HG03575 (cell line): ENCODE measurements around the gene SZRD1.

Experiments used
- ATAC-seq: cut with Tn5 transposase; IDR thresholded peaks from one replicate; pipeline ENCODE4 v1.9.1; 2021; ENCODE audit not compliant: unreplicated experiment, insufficient number of reproducible peaks, low FRiP score; ENCODE audit errors: extremely low read depth

The SZRD1 gene

GRCh38 chr1:16392740-16393569 lies 25.9 kb downstream of the SZRD1 start:
- no peak for ATAC-seq

DNA sequence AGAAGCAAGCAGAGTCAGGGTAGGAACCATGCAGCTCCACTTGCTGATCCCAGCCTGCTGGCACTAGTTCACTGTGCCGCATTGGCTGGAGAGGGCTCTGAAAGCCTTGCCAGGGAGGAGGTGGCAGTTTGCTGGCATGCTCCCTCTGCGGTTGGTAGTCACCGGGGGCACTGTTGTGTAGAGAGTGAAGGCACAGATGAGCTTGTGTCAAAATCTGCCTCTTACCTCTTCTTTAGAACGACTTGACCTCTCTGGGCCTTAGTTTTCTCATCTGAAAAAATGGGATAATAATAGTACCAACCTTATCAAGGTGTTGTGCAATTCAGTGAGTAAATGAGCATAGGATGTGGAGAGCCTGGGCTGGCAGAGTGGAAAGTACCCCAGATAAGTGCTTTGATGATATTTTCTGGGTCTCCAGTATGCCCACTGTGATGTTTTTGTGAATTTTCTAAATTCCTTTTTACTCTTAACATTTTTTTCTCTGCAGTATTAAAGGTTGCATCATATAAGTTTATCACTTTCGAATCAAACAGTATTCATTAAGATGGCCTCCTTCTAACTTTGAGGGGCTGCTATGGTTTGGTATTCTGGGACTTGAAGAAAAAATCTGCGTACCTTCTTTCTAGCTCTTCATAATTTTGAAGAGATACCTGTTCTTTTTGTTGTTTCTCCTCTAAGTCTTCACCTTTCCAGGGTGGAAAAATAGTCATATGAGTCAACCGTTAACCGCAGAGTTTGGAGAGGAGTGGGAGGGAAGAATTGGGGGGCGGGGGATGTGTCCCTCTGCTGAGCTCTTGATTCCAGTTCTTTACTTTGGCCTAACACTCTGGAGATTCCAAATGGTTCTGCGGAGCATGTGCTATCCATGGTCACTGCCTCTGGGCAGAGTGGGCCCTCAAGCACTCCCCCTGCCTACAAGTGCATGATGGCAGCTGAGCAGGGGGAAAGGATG lies 26.8 kb downstream of the SZRD1 start:
- no peak for ATAC-seq

DNA sequence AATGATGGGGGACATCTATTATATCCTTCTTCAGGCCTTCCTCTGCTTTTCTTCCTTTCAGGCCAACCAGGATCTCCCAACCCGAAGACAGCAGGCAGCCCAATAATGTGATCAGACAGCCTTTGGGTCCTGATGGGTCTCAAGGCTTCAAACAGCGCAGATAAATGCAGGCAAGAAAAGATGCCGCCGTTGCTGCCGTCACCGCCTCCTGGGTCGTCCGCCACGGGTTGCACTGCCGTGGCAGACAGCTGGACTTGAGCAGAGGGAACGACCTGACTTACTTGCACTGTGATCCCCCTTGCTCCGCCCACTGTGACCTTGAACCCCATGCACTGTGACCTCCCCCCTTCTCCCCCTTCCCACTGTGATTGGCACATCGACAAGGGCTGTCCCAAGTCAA lies 27.9 kb downstream of the SZRD1 start:
- ATAC-seq: no peak

- ATAC-seq: no peak
Observed at GRCh38 chr1:16396591-16396990, 29.5 kb downstream of the SZRD1 start.

- ATAC-seq: no peak
Observed at GRCh38 chr1:16397120-16397519, 30.1 kb downstream of the SZRD1 start.

- no peak for ATAC-seq
Observed at GRCh38 chr1:16398371-16398953, 31.4 kb downstream of the SZRD1 start.

DNA sequence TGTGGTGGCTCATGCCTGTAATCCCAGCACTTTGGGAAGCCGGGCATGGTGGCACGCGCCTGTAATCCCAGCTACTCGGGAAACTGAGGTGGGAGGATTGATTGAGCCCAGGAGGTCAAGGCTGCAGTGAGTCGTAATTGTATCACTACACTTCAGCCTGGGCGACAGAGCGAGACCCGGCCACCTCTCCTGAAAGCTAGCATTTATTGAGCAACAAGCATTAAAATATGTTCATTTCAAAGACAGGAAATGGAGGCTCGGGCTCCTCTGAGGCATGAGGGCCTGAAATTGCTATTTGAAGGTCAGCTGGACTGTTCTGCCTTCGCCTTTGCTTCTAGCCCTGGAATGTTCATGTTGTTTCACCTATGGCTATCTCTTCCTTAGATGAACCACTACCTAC lies 35.7 kb downstream of the SZRD1 start:
- no peak for ATAC-seq

DNA sequence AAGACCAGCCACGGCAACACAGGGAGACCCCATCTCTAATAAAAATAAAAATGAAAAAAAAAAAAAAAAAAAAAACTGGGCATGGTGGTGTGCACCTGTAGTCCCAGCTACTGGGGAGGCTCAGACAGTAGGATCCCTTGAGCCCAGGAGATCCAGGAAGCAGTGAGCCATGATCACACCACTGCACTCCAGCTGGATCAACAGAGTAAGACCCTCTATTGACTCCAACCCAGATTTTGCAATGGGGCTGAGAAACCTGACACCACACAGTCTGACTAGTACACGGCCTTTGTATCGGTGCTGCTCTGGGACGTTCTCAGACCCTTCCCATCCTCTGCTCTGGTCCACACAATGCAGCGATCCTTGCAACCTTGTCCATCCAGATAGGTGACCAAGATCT lies 38.4 kb downstream of the SZRD1 start:
- no peak for ATAC-seq

GRCh38 chr1:16406868-16407267 lies 39.8 kb downstream of the SZRD1 start:
- ATAC-seq: no peak

DNA sequence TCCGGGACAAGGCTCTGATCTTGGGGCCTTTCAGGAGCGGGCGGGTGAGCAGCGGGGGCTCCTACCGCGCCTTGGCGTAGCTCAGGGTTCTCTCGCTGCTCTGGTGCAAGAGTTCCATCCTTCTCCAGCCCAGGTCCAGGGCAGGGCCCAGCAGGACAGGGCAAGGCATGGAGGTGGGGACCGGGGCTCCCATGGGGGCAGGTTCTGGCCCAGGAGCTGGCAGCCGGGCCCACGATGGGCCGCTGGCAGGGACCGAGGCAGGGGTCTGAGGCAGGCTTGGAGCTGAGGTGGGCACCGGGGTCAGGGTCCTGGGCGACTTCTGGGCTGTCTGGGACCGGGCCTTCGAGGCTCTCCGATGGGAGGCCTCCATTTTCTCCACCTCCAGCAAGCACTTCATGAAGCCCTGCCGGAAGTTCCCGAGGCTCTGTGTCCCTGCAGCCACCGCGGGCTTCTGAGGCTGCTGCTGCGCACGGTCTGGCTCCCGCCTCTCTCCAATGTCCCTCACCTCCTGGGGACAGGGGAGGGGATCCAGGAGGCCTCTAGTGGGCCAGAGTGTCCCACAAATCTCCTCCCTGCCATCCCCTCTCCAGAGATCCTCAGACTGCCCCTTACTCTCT lies 42.6 kb downstream of the SZRD1 start:
- no peak for ATAC-seq

- no peak for ATAC-seq
Observed at GRCh38 chr1:16410803-16411202, 43.8 kb downstream of the SZRD1 start.

DNA sequence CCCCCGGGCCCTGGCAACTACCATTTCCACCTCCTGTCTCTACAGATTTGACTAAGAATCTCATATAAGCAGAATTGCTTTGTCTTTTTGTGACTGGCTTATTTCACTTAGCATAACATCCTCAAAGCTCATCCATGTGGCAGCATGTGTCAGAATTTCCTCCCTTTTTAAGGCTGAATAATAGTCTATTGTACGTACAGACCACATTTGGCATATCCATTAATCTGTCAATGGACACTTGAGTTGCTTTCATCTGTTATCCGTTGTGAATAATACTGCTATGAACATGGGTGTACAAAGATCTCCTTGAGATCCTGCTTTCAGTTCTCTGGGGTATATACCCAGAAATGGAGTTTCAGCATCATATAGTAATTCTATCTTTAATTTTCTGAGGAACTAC lies 46.1 kb downstream of the SZRD1 start:
- ATAC-seq: no peak

GRCh38 chr1:16418823-16419425 lies 51.9 kb downstream of the SZRD1 start:
- no peak for ATAC-seq

DNA sequence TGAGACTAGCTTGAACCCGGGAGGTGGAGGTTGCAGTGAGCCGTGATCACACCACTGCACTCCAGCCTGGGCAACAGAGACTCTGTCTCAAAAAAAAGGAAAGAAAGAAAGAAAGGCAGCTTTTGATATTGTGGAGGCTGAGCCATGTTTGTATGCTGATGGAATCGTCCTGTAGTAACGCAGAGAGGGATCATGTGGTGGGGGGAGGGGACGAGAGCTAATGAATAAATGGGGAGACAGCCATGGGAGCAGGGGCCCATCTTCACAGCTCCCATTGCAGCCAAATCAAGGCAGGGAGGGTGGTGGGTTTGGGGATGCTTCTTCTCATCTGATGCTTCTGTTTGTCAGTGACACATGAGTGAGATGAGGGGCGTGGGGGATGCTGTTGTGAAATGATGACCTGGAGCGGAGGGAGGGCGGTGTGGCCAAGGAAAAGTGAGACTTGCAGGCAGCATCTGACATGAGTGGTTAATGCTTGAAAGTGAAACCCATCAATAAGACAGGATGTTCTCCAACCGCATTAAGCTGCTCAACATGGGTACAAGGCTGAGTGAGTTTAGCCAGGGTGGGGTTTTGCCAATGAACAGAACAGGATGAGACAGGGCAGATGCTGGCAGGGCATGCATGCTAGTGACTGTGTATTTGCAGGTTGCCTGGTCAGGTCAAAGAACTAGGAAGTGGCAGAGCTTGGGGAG lies 53.5 kb downstream of the SZRD1 start:
- peak; percentile 83 for ATAC-seq

GRCh38 chr1:16421201-16421600 lies 54.2 kb downstream of the SZRD1 start:
- no peak for ATAC-seq

- no peak for ATAC-seq
Observed at GRCh38 chr1:16422041-16422440, 55.0 kb downstream of the SZRD1 start.

- no peak for ATAC-seq
Observed at GRCh38 chr1:16425125-16426025, 58.3 kb downstream of the SZRD1 start.
